Bone marrow (tissue), 2 donors: Measurements from ENCODE around the gene DOCK1.
"Not testable (repeated sequence)": the region's sequence is repeated elsewhere in the genome, so short reads cannot be mapped to it uniquely, and the experiment has no call there.

Experiments
- DNase-seq, 2 donors: peaks; one replicate each; lab custom pipeline; 2025; lab: John Stamatoyannopoulos, UW

DOCK1 gene

DNA sequence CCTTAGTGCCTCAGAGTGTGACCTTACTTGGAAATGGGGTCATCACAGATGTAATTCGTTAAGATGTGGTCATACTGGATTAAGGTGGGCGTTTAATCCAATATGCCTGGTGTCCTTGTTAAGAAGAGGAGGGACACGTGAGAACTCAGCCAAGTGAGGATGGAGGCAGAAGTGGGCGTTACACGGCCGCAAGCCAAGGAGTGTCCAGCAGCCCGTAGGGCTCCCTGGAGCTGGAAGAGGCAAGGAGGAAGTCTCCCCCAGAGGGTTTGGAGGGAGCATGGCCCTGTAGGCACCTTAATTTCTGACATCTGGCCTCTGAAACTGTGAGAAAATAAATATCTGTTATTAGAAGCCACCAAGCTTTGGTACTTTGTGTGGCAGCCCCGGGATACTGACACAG, 21.3 kb downstream of the DOCK1 start:
- DNase-seq = no peak

DNA sequence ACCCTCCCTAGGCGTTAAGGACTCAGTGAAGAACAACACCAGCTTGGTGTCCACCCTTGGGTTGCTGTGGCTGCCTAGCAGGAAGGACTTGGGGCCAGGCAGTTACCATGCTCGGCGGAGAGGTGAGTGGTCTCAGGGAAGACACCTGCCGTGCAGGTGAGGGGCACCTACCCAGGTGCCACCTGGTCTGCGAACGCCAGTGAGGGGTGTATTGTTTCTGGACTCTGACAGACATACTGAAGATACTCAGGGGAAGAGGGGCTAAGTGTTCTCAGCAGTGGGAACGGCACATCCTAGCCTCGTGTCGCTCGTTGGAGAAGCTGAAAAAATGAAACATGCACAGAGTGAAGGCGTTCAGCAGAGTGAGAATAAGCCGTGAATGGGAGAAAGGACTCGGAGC, 22.6 kb downstream of the DOCK1 start:
- DNase-seq = no peak

DNA sequence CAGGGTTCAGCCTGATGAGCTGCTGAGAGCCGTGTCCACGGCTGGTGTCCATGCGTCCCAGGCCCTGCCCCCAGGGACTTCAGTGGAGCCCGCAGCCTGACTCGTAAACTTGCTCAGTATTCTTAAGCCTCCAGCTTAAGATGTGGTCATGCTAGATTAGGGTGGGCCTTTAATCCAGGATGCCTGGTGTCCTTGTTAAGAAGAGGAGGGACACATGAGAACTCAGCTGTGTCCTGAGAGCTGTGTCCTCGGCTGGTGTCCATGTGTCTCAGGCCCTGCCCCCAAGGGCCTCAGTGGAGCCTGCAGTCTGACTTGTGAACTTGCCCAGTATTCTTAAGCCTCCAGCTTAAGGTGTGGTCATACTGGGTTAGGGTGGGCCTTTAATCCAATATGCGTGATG, 23.0 kb downstream of the DOCK1 start:
- no peak for DNase-seq

GRCh38 chr10:126929391-126929790, 24.2 kb downstream of the DOCK1 start:
- no peak for DNase-seq

DNA sequence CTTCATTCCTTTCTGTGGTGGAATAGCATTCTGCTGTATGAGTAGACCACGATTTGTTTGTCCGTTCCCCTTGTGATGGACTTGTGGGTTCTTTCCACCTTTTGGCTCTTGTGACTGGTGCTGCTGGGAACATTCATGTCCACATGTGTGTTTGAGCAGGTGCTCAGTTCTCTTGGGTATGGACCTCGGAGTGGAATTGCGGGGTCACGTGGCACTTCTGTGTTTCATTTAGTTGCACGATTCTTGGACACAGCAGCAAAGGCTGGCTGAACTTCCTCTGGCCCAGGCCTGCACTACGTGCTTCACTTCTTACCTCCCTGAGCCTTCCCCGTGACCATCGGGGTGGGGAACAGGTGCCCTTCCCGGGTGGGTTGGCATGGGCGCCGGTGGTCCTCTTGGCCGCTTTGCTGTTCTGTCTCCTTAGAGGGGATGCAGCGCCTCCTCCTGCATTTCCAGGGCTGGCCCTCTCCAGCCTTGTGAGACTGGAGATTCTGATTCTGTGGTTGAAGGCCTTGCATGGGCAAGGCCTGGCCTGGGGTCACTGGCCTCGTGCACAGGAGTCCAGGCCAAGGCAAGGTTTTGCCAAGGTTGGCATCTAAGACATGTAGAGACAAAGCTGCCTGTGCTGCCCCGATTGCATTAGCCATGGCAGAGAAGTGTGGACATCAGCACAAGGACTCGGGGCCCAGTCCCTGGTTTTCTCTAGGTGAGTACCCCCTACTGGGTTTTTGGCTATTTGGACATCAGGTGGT, 25.1 kb downstream of the DOCK1 start:
- no peak for DNase-seq

- DNase-seq = no peak
These were observed 25.8 kb downstream of the DOCK1 start for GRCh38 chr10:126930883-126931503.

DNA sequence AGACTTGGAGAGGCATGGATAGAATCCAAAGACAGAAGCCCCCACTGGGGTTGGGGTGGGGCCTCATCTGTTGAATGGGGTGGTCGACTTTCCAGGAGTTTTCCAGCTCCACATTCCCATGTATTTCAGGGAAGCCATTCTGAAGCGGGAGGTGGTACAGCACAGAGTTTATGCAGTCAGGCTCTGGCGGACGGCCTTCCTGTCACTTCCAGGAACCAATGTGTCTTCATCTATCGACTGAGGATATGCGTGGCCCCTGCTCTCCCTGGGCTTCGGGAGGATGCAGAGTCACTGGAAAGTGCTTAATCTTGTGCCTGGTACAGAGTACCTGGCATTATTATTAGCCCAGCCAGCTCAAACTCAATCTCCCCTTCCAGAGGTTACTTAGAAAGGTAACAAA, 26.3 kb downstream of the DOCK1 start:
- no peak for DNase-seq

- DNase-seq = no peak
These were observed 27.3 kb downstream of the DOCK1 start for GRCh38 chr10:126932516-126932915.

DNA sequence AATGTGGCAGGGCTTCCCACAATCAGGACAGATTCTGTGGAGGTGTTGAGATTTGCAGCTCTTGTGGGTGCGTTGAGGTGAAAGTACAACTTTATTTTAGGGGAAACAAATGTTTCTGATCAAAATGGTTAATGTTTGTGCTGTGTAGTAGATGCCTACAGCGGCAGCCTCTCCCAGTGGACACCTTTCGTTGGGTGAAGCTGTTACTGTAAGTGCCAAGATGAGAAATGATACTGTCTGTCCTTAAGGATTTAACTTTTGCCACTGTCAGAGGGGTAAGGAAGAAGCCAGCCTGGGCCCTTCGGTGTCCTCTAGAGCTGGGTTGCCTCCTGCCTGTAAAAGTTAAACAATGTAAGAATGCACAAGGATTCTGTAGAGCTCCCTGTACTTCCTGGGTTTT, 27.9 kb downstream of the DOCK1 start:
- DNase-seq = no peak

GRCh38 chr10:126935263-126935946, 30.2 kb downstream of the DOCK1 start:
- no peak for DNase-seq

GRCh38 chr10:126937026-126937425, 31.8 kb downstream of the DOCK1 start:
- DNase-seq = no peak

GRCh38 chr10:126938121-126938520, 32.9 kb downstream of the DOCK1 start:
- DNase-seq = not testable (repeated sequence)

DNA sequence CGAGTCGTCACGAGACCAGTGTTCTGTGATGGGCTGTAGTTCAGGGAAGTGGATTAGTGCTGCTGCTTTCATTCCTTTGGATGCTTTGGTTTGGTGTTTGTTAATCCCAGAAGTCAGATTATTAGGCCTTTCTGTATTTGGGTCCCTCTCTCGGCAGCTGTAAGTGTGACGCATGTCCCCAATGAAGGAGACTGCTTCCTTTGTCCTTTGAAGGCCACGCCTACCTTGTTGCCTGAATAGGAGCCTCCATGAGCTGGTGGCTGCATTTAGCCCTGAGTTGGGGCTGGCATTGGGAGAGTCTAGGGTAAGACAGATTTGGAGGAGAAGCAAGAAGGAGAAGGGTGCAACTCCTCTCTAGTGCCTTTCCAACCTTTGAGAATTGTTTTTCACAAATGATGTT, 34.5 kb downstream of the DOCK1 start:
- DNase-seq = no peak

GRCh38 chr10:126940670-126941310, 35.6 kb downstream of the DOCK1 start:
- no peak for DNase-seq

DNA sequence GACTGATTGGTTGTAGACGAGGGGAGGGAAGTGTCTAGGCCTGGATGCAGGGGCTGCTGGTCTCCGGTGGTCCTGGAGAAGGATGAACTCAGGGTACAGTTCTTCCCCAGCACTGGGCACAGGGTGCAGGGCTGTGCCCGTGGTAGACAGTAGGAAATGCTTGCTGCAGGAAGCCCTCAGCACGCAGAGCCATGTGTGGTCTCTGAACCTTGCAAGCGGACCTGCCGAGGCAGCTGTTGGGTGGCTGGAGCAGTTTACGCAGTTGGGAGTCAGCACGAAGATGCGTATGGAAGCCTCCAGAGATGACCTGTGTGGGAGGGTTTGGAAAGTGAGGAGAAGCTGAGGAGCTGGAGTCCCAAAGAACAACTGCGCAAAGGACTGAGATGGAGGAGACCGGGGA, 39.0 kb downstream of the DOCK1 start:
- DNase-seq = no peak

DNA sequence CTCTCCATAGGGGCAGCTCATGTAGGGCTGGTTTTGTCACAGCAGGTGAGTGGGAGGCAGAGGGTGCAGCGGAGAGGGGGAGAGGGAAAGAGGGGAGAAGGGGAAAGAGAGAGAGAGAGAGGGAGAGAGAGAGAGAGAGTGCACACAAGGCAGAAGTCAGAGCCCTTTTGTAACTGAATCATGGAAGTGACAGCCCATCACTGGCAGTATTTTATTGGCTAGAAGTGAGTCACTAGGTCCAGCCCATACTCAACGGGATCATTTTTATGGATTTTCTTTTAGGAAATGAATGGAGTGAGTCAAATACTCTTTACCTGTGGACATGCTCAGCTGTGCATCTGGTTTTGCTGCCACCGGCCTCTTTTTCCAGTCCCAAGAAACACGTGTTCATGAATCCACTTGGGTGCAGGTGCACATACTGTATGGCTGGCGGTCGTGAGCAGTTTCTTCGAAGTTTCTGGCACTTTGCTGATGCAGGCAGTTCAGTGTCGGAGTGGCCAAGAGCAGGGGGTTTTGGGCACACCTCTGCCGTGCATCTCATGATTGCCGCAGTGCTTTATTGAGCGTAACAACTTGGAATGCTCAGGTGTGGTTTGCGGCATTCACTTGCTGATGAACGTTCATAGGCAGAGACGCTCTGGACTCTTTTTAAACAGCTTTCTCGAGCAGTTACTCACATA, 40.3 kb downstream of the DOCK1 start:
- DNase-seq = no peak

GRCh38 chr10:126946746-126947145, 41.5 kb downstream of the DOCK1 start:
- no peak for DNase-seq

- DNase-seq = no peak
These were observed 43.3 kb downstream of the DOCK1 start for GRCh38 chr10:126948355-126949160.

GRCh38 chr10:126949161-126949503, 43.9 kb downstream of the DOCK1 start:
- DNase-seq = no peak

GRCh38 chr10:126950401-126951105, 45.3 kb downstream of the DOCK1 start:
- no peak for DNase-seq

DNA sequence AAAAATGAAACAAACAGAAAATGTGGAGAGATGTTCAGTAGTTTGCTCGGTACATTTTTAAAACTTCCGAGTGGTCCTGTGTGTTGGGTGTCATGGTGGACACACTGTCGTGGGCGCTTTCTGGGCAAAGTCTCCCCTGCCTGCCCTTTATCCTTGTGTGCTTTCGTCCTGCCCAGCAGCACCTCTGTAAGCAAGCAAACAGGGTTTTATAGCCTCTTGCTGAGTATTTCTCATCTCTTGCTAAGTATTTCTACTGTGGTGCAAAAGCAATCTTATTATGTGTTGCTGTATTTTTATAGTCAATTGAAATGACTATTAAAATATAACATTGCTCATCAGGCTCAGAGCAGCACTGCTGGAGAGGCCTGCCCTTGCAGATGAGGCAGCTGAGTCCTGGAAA, 48.7 kb downstream of the DOCK1 start:
- DNase-seq = no peak
